ENCODE data around the gene SMIM36.
"Not testable (repeated sequence)": the region's sequence is repeated elsewhere in the genome, so short reads cannot be mapped to it uniquely, and the experiment has no call there.

Gene SMIM36

GRCh38 chr17:55432358-55433028, 78.8 kb downstream of the SMIM36 start:
- DNase-seq, result no peak

- not testable (repeated sequence) for DNase-seq
Measured at GRCh38 chr17:55431914-55432313, 79.3 kb downstream of the SMIM36 start.

DNA sequence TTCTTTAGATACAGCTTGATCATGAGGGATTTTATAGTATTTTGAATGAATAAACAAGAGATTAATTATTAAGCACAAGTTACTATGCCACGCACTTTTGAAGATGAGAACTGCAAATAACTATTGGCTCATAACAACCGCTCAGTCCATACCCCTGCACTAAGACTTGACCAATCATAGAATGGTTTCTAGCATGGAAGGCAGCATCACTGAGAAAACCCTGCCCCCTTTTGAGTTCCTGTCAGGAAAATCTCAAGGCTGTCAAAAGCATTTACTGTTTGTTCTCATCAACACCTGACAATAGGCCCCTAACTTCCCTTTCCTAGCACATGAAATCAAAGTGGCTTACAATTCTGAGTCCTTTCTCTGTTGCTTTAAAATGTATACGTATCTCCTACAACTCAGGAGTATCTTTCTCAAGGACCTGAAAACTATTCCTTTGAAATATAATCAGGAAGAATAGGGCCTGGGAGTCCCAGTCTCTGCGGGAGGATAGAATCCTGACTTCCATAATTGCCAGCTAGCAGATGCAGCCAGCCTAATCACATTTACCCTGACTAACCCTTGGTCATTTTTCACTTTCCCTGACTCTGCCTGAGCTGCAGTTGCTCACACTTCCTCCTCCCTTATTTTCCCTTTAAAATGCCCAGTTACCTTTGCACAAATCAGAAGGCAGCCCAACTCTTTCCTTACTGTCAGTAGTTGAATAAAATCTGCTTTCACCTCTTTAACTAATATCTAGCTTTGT, 80.5 kb downstream of the SMIM36 start:
- DNase-seq, result no peak

GRCh38 chr17:55427587-55427882, 83.7 kb downstream of the SMIM36 start:
- DNase-seq, result no peak

GRCh38 chr17:55426851-55427586, 84.2 kb downstream of the SMIM36 start:
- no peak for DNase-seq

GRCh38 chr17:55424893-55425540, 86.2 kb downstream of the SMIM36 start:
- no peak for DNase-seq

- DNase-seq, result no peak
Measured at GRCh38 chr17:55423535-55423934, 87.7 kb downstream of the SMIM36 start.

- not testable (repeated sequence) for DNase-seq
Measured at GRCh38 chr17:55422828-55423164, 88.5 kb downstream of the SMIM36 start.

DNA sequence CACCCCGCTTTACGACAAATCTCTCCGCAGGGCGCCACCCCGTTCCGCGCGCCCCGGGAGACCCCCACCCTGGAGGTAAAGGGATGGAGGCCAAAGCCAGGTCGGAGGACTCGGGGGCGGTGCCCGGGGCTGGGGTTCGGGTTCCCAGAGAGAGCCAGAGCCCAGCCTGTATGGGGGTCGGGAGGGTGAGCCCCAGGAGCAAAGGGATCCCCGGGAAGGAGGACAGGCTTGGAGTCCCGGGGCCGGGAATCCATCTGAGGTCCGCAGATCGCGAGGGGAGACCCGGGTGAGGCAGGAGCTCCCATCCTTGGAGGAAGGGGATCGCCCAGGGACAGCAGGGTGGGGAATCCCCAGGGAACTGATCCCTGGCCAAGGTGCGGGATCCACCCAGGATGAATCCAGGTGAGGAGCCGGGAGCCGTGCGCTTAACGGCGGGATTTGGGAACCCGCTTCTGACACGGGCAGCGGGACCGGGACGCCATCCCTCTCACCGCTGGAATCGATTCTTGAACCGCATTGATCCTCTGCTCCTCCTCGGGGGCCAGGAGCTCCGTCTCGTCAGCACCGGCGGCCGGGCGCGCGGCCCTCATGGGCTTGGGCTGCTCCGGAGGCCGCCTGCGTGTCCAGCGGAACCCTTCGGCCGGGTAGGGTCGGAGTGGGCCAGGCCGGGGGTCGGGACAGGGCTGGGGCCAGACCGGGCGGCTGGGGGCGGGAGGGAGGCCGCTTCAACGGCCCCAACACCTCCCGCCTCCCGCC, 89.9 kb downstream of the SMIM36 start, which contains the start of gene MMD:
MMD (minus strand) TSS at position 657 of the 756 bp plus-strand sequence; CDS start at position 517, 140 bp downstream.
- peak; percentile 48 for DNase-seq

DNA sequence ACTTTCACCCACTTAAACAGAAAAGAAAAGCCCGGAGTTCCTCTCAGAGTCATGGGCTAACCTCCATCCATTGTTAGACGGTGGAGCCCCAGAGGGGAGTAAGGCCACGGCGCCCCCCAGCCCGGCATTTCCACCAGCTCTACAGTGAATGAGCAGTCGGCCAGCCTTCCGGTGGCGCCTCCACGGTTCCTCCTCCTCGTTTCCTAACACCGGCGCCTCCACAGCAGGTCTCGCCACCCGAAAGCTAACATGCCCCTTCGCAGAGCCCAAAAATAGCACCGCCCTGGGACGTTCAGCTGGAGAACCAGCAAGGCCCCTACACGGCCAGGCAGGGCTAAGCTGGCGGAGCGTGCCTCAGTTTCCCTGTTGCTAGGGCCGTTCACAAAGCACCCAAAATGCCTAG, 90.5 kb downstream of the SMIM36 start:
- DNase-seq, result no peak

DNA sequence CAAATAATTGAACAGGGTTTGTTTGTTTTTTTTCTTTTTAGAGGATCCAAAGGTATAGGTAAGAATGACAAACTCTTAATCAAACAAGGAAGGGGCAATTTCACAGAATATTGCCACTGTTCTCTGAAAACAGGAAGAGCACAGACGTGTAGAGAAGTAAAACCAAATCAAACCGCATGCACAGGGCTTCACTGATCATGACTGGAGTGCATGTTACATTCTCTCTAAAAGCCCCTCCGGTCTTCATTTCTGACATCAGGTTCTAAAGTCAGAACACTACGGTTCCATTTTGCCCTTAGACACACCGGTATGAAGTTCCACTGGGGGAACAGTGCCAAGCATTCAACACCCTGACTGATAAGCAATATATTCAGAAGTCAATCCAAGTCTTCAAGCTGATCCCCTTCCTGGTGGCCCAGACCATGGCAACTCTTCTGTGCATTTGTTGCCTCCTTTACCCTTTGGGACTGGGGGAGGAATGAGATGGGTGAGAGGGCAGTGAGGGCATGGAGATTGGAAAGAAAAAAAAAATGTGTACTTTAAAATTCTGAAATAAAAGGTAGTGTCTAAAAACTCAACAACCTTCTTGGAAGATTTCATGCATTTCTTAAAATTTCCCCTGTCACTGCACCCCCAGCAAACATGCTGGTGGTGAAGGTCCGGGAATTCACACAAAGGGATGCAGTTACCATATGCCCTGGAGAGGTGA, 91.0 kb downstream of the SMIM36 start:
- DNase-seq, result no peak

DNA sequence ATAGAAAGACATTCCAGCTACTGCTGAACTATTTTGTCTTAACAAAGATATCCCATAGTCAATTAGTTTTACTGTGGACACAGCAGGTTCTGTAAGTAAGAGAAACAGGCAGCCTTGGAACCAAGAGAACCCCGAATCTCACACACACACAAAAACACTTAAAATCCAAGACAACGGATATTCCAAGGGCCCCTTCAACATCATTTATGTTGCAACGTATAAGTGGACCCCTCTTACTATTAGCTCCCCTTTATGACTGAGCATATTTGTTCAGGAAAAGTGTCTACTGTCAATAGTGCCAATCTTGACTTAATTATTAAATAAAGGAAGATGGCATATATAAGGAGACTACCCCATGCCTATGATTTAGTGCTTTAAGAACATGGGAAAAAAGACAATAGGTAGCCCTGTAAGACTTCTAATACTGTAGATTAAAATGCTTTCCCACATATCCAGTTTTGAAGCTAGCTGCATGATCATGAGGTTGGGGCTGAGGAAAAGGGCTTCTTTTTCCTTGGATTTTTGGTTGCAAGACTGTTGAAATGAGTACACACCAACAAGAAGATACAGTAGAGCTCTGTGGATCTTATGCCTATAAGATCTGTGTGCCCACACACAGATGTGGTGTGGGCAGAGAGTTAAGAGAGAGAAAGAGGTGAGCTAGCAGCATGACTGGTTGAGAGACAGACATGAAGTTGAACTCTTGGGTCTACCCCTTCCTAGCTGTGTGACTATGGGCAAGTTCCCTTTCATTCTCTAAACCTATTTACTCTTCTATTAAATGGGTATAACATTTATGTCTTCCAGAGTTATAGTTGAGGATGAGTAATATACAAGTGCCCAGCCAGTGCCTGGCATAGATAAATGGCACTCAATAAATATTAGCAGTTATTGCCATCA, 92.6 kb downstream of the SMIM36 start:
- no peak for DNase-seq

- DNase-seq, result no peak
Measured at GRCh38 chr17:55417411-55418268, 93.6 kb downstream of the SMIM36 start.

- no peak for DNase-seq
Measured at GRCh38 chr17:55416470-55417052, 94.7 kb downstream of the SMIM36 start.

- DNase-seq, result no peak
Measured at GRCh38 chr17:55416000-55416399, 95.3 kb downstream of the SMIM36 start.

DNA sequence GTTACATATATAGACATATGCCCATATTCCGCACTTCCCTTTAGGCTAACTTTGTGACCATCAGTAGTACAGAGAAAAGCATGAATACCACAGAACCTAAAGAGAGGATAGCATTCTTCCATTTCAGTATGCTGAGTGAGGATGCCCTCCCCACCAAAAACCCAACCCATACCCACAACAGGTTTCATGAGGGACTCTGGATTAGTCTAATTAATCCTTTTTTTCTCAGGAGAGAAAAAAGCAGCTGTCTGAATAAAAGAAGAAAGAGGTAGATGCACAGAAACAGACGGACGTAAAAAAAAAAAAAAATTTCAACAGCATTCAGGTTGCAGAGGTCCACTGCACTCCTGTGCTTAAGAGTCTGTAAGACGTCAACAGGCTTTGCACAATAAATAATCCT, 96.3 kb downstream of the SMIM36 start:
- DNase-seq, result no peak

GRCh38 chr17:55413825-55414489, 97.3 kb downstream of the SMIM36 start:
- no peak for DNase-seq

GRCh38 chr17:55411463-55411855, 99.8 kb downstream of the SMIM36 start:
- no peak for DNase-seq

Data from NCI-H1417 treated with DMSO at 0.1 percent for 48 hours (cell line).